SU-DHL-6 (cell line): ENCODE measurements around the gene PRSS38.

Experiments
- H2AFZ ChIP-seq: fragments of 200-600 bp; sonication (generic); 2 replicates; pipeline ENCODE4 v1.6.1; 2014; ENCODE audit warnings: low read depth, mild to moderate bottlenecking, moderate library complexity, mixed read lengths, antibody characterized with exemption, low read length; ENCODE audit not compliant: severe bottlenecking
- H3F3A ChIP-seq: fragments of 200-600 bp; shearing (Covaris generic); 2 replicates; pipeline ENCODE4 v1.6.0; 2016; ENCODE audit warnings: antibody characterized with exemption, mild to moderate bottlenecking; ENCODE audit not compliant: insufficient read depth
- H3K27ac ChIP-seq: fragments of 200-600 bp; sonication (generic); 2 replicates; pipeline ENCODE4 v1.5.1; 2016; ENCODE audit warnings: low read depth, mild to moderate bottlenecking, low read length, moderate library complexity, mixed read lengths
- H3K27me3 ChIP-seq: fragments of 200-600 bp; sonication (generic), shearing (Covaris generic); 2 replicates; pipeline ENCODE4 v1.6.0; 2014; ENCODE audit warnings: mild to moderate bottlenecking, low read length
- H3K36me3 ChIP-seq: fragments of 200-600 bp; sonication (generic); 2 replicates; pipeline ENCODE4 v1.6.1; 2014; ENCODE audit warnings: mild to moderate bottlenecking, low read length, mixed read lengths
- H3K4me2 ChIP-seq: fragments of 300-600, 200-600 bp; shearing (Covaris generic), sonication (generic); 2 replicates; pipeline ENCODE4 v1.6.0; 2014; ENCODE audit warnings: low read length, low read depth, mild to moderate bottlenecking; ENCODE audit not compliant: poor library complexity, severe bottlenecking
- H3K4me3 ChIP-seq: fragments of 200-600 bp; sonication (generic); 2 replicates; pipeline ENCODE4 v1.5.1; 2014; ENCODE audit warnings: antibody characterized with exemption, low read length, mild to moderate bottlenecking, mixed read lengths; ENCODE audit not compliant: insufficient read depth, poor library complexity, severe bottlenecking
- H3K79me2 ChIP-seq: fragments of 200-600 bp; sonication (generic); 2 replicates; pipeline ENCODE4 v1.6.1; 2014; ENCODE audit warnings: mild to moderate bottlenecking, low read length, moderate library complexity; ENCODE audit not compliant: insufficient read depth
- H3K9ac ChIP-seq: fragments of 200-600 bp; sonication (generic); 2 replicates; pipeline ENCODE4 v1.7.0; 2014; ENCODE audit warnings: mild to moderate bottlenecking, low read length
- H3K9me2 ChIP-seq: fragments of 200-600 bp; sonication (generic); replicated peaks from 2 replicates; pipeline ENCODE4 v1.6.1; 2014; ENCODE audit warnings: low read length; ENCODE audit not compliant: insufficient read depth
- H3K9me3 ChIP-seq: fragments of 200-600 bp; sonication (generic); 2 replicates; pipeline ENCODE4 v1.6.1; 2014; ENCODE audit warnings: low read length, mixed read lengths; ENCODE audit not compliant: insufficient read depth
- H4K20me1 ChIP-seq: fragments of 200-600 bp; sonication (generic); 2 replicates; pipeline ENCODE4 v1.6.1; 2014; ENCODE audit warnings: low read depth, mild to moderate bottlenecking, antibody characterized with exemption, low read length, moderate library complexity, mixed read lengths
- EZH2phosphoT487 ChIP-seq: fragments of 200-600 bp; sonication (generic), shearing (Covaris generic); conservative IDR thresholded peaks from 2 replicates; pipeline ENCODE4 v1.6.1; 2018; ENCODE audit warnings: mild to moderate bottlenecking, antibody characterized with exemption, low read length, moderate library complexity, mixed read lengths
- TF ChIP-seq, protein P1 (sequence below): fragments of 200-600 bp; sonication (generic); IDR thresholded peaks from one replicate; pipeline ENCODE4 v1.5.1; 2017; ENCODE audit warnings: antibody characterized with exemption, mild to moderate bottlenecking, low read length, moderate library complexity; ENCODE audit not compliant: insufficient read depth, poor library complexity, severe bottlenecking

The PRSS38 gene

DNA sequence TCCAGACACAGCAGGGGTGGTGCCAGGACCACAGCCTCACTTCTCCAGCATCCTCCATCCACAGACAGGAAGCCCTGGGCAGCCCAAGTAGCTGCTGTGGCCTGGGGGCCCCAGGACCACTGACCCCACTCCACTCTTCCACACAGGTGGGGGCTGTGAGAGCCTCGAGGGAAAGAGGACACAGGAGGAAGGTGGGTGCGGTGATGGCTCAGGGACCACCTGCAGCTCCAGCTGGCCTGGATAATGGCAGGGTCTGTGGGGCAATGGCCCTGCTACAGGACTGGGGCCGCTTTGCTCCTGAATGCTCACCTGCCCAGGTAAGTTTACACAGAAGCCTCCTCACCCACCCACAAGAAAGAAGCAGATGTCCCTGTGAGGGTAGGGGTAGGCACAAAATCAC, 18.3 kb upstream of the PRSS38 start:
- H2AFZ ChIP-seq, result no peak overlapping the region
- no peak overlapping the region for H3K9ac ChIP-seq
- H3K36me3 ChIP-seq, result no peaks in the 10 kb centered on the region
- no peaks in the 10 kb centered on the region for H3K9me2 ChIP-seq
- no peaks in the 10 kb centered on the region for H3K27me3 ChIP-seq
- TF ChIP-seq EZH2phosphoT487, result no peak
- TF ChIP-seq, protein P1, sequence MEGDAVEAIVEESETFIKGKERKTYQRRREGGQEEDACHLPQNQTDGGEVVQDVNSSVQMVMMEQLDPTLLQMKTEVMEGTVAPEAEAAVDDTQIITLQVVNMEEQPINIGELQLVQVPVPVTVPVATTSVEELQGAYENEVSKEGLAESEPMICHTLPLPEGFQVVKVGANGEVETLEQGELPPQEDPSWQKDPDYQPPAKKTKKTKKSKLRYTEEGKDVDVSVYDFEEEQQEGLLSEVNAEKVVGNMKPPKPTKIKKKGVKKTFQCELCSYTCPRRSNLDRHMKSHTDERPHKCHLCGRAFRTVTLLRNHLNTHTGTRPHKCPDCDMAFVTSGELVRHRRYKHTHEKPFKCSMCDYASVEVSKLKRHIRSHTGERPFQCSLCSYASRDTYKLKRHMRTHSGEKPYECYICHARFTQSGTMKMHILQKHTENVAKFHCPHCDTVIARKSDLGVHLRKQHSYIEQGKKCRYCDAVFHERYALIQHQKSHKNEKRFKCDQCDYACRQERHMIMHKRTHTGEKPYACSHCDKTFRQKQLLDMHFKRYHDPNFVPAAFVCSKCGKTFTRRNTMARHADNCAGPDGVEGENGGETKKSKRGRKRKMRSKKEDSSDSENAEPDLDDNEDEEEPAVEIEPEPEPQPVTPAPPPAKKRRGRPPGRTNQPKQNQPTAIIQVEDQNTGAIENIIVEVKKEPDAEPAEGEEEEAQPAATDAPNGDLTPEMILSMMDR, result no peak
- no peak overlapping the region for H3K4me2 ChIP-seq
- no peaks in the 10 kb centered on the region for H3K79me2 ChIP-seq
- no peaks in the 10 kb centered on the region for H4K20me1 ChIP-seq
- no peaks in the 10 kb centered on the region for H3F3A ChIP-seq
- no peak overlapping the region for H3K4me3 ChIP-seq
- H3K27ac ChIP-seq, result no peak overlapping the region
- H3K9me3 ChIP-seq, result no peaks in the 10 kb centered on the region

- Histone ChIP-seq H3K9me2 (no peaks in the 10 kb centered on the region), H3F3A (no peaks in the 10 kb centered on the region), H4K20me1 (no peaks in the 10 kb centered on the region), H3K36me3 (no peaks in the 10 kb centered on the region), H3K27me3 (no peaks in the 10 kb centered on the region), H3K9me3 (no peaks in the 10 kb centered on the region), H3K4me2 (no peak overlapping the region), H3K79me2 (no peaks in the 10 kb centered on the region), H3K4me3 (no peak overlapping the region), H3K27ac (no peak overlapping the region), H3K9ac (no peak overlapping the region), H2AFZ (no peak overlapping the region)
- no peak for TF ChIP-seq EZH2phosphoT487
- TF ChIP-seq, protein P1, result no peak
Observed at GRCh38 chr1:227797625-227798024, 17.9 kb upstream of the PRSS38 start.

GRCh38 chr1:227798078-227798802, 17.2 kb upstream of the PRSS38 start:
- Histone ChIP-seq H3K27me3 (no peaks in the 10 kb centered on the region), H3K27ac (no peak overlapping the region), H3K9me2 (no peaks in the 10 kb centered on the region), H2AFZ (no peak overlapping the region), H3K4me2 (no peak overlapping the region), H3K4me3 (no peak overlapping the region), H4K20me1 (no peaks in the 10 kb centered on the region), H3F3A (no peaks in the 10 kb centered on the region), H3K9ac (no peak overlapping the region), H3K79me2 (no peaks in the 10 kb centered on the region), H3K36me3 (no peaks in the 10 kb centered on the region), H3K9me3 (no peaks in the 10 kb centered on the region)
- no peak for TF ChIP-seq EZH2phosphoT487
- TF ChIP-seq, protein P1, result no peak
